GM21825 (cell line): ENCODE results near the gene NEU2.

Source experiments
- ATAC-seq: cut with Tn5 transposase; IDR thresholded peaks from one replicate; pipeline ENCODE4 v1.9.1; 2021; ENCODE audit warnings: mild to moderate bottlenecking, moderate library complexity; ENCODE audit not compliant: unreplicated experiment

NEU2 gene

DNA sequence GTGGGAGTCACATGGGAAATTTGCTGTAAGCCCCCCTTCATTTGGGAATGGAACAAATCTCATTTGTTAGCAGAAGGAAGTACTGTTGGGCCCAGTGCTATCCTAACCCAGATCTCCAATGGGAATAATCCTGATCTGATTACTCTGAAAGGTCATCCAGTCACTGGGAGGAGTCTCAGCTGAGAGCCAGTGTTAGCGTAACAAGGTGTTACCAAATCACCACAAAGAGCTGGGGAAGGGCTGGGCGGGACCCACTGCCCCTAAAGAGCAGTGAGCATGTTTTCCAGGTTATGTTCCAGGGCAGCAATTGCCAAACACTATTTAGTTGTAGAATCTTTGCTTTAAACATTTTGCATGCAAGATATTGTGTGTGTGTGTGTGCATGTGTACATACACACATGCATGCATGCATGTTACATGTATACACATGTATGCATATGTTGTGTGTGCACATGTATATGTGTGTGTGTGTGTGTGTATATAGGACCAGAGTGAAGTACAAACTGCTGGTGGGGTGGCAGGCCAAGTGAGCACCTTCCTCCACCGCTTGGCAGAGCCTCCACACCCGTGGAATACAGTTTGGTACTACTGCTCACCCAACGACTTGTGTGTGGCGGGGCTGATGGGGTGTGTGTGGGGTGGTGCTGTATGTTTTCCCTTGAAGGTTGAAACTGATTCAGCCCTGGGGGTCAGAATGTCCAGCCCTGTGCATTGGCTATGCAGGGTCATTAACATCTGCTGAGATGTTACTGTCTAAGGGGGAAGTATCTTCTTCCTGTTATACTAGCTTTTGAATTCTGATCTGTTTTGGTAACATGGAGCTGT, 42.9 kb downstream of the NEU2 start:
- no peak for ATAC-seq

DNA sequence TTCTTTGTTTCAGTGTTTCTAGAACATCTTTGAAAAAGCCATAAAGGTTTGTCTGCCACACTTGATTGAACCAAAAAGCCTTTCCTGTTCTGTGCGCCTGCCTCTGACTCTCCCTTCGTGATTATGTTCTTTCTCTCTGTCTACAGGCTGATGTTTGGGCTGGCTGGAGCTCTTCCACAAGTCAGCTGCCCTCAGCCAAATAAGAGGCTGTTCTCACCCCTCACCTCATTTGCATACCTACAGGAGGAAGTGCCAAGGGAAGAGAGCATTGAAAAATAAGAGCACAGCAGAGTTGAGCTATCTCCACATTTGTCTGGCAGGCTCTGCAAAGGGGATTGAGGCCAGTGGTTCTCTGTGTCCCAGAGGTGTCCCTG, 43.5 kb downstream of the NEU2 start:
- peak; percentile 48 for ATAC-seq

DNA sequence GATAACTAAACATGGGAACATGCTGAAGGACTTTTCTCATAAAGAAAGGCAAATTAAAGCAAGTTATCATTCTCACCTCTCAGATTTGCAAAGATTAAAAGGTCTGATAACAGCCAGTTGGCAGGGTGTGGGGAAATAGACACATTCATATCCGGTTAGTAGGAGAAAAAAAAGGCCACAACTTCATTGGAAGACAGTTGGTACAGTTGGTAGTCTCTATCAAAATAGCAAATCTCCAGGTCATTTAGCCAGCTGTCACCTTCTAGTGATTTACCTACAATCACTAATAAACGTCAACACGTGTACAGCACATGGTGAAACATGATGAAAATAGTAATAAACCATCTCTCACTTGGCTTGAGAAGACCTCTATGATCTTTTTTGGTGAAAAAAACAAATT, 44.3 kb downstream of the NEU2 start:
- ATAC-seq: no peak

- ATAC-seq: peak; percentile 30
Measured at GRCh38 chr2:233079473-233079877, 47.0 kb downstream of the NEU2 start.

DNA sequence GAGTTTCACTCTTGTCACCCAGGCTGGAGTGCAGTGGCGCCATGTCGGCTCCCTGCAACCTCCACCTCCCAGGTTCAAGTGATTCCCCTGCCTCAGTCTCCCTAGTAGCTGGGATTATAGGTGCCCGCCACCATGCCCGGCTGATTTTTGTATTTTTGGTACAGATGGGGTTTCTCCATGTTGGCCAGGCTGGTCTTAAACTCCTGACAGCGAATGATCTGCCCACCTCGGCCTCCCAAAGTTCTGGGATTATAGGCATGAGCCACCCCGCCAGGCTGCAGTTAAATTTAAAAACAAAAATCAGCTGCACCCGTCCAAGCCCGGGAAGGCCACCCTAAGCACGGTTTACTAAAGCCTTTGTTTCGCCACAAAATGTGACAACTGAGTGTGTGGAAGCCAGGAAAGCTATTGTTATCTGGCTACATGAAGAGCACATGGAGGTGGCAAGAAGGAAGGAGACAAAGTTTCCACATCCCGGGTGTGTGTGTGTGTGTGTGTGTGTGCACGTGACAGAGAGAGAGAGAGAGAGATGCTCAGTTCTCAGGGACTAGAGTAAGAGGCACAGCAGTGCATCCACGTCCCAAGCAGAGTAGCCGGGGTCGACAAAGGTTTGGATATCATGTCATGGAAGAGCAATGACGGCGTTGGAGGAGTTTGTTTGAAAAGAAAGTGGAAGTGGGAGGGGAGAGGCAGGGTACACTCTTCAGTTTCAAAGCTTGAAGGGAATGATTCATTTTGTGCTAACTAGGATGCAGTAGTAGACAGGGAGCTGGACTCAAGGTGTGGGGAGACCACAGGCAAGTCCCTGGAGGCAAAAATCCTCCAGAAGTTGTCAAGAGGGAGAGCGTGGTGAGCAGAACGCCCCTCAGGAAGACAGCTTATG, 47.7 kb downstream of the NEU2 start:
- no peak for ATAC-seq

DNA sequence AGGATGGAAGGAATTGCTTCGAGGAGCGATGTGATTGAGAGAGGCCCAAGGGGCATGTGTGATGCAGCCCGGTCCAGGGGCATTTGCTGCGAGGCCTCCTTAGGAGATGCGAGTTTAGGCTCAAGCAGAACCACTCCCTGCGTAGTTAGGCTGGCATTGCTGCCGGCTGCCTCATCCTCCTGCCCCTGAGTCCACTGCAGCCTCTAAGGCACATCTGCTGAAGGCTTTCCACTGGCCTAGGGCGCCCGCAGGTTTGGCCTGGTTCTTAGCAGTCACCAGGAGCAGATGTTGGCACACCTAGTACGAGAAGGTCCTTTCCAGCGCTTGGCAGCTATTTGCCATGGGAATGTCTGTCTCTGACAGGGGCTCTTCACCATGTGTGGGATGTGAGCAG, 48.4 kb downstream of the NEU2 start:
- no peak for ATAC-seq

DNA sequence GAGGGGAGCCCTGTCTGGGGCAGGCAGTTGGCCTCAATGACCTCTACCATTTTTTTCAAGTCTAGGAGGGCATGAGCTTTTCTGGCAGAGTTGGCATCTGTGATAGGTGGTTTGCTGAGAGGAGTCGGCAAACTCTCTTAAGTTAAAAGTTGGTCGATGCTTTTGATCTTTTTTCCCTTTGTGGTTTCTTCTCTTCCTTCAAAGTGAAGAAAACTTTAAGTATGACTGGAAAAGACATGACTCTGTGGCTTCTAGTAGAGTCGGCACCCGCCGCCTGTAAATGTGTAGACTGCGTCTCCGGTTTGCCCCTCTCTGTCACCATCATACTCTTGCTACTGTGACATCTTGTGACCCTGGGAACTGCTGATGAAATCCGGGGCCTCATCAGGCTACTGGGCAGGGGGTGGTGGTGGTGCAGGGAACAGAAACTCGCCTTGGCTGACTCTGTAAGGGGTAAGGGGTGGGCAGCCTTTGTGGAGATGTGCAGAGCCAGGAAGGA, 48.8 kb downstream of the NEU2 start:
- ATAC-seq: no peak

- no peak for ATAC-seq
Measured at GRCh38 chr2:233081731-233082221, 49.3 kb downstream of the NEU2 start.

DNA sequence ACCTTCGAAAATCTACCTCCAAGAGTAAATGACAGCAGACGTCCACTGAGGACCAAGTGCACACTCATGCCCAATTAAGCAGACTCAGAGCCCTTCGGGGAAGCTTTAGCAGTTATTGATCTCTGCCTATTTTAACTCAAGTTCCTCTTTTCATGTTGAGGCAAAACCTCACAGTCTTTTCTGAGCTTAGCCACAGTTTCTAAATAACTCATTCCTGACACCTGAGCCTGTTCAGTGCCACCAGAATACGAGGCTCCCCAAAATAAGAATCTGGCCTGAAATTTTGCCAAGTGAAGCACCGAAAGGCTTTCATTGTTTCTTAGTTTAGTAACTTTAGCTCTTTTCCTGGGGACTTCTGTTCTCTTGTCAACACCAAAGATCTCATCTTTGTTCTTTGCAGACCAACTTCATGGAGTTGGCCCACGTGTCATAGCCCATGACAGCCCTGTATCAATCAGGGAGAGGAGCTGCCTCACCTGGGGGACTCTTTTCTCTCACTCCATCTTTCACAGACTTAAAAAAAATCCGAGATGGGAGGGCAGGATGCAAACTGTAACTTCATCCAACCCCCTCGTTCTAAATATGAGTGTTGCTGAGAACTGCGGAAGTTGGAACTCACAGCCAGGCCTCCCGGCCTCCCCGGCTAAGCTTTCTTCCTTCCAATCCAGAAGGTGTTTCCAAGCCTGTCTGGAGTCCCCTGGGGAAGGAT, 49.9 kb downstream of the NEU2 start:
- ATAC-seq: peak; percentile 39

DNA sequence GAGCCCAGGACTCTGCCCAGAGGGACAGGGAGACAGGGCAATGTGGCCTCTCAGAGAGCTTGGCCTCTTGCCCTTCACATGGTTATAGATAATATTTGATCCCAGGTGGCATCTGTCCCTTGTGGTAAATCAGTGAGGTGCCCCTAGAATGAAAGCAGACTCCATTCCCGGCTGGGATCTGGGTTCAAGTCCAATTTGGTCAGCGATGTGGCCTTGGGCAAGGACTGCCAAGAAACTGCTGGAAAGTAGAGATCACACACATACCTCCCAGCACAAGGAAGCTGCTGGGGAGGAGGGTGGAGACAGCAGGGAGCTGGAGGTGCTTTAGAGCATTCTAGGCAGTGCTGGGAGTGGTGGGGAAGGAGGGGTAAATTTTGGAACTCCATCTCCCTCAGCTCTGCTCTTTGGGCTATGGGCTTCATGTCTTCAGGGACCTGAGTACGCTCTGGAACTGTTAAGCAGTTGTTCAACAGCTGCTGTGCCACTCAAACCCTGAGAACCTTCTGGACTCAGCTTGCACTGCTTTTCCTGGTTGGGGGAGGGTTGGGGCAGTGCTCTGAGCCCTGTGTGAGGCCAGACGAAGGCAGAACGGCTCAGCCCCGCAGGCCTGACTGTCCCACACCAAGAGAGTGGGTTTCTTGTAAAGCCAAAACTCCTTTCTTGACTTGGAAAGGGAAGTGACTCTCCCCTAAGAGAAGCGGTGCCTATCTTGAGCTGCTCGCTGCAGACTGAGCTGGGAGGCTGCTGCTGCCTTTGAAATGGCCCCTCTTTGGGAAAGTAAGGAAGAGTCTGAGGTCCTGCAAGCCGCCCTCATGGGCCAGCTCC, 50.7 kb downstream of the NEU2 start:
- ATAC-seq: no peak

- ATAC-seq: no peak
Measured at GRCh38 chr2:233083782-233084181, 51.3 kb downstream of the NEU2 start.

DNA sequence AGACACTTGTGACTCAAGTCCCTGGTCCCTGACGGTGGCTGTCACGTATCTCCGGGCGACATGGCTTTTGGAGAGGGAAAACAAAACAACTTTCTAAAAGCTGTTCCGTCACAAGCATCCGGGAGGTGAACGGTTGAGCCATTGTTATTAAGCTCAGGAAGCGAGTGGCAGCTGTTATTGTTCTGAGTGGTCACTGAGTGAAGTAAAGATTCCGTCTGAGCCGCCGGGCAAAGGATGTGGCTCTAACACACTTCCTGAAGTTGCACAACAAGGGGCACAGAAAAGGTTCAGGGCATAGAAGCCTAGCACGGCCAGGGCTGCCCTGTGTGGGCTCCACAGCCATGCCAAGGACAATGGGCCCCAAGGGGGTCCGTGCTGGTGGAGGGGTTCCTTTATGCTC, 52.0 kb downstream of the NEU2 start:
- ATAC-seq: peak; percentile 17
